ENCODE results near the gene COP1. TPM values are rescaled to one million over a fixed set of nuclear protein-coding genes. Genes with fewer than 3 reads are reported as not detected.
"Not testable (repeated sequence)": the region's sequence is repeated elsewhere in the genome, so short reads cannot be mapped to it uniquely, and the experiment has no call there.

Gene COP1
- total RNA-seq, 4 donors from 2014 or later, result 37.7 to 51.4 (median 44.8) TPM

DNA sequence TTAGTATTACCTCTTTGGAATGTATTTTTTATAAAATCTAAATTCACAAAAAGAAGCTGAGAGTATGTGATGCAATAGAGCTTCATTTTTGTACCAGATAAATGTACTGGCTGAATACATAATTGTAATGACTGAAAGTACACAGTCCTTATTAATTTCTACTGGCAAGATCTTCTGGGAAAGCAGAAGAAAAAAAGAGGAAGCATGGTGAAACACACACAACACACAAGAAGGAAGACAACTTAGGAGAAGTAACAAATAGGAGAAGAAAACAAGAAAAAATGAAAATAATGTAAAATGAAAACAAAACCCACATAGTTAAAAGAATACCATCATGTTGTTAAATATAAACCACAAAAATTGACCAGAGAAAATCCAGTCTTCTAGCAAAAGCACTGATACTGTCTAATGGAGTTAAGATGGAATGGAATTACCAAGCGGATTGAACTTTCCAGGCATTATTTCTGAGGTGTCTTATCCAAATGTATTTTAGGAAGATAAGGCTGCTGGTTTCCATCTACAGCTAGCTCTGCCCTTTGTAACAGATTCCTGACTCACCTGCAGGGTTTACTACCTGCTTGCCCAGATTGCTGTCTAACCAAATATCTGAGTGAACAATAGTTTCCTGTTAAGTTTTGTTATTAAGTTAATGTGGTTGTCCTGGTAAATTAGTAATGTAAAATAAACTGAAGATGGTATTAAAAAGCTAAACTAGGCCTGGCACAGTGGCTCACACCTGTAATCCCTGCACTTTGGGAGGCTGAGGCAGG is 4.5 kb upstream of the COP1 start:
- 93 to 100% methylated on average over 1 of the region's 1 CpG for WGBS, 2 donors (ENCODE audit: low coverage in 1 of 2)
- Histone ChIP-seq H3K4me3 (no peak overlapping the region), H3K27me3 (no peaks in the 10 kb centered on the region), H3K27ac (no peak overlapping the region), H3K36me3 (no peaks in the 10 kb centered on the region), H3K9me3 (no peaks in the 10 kb centered on the region), H3K4me1 (peaks cover 0 to 10% (median 5%) of the 10 kb centered on the region in 3 donors)
- ATAC-seq, result no peak
- TF ChIP-seq POLR2AphosphoS5 (IDR thresholded peaks at IDR 0.05) (no peak), CTCF (IDR thresholded peaks at IDR 0.05) (no peak), POLR2A (IDR thresholded peaks at IDR 0.05) (no peak), EP300 (IDR thresholded peaks at IDR 0.05) (no peak)

DNA sequence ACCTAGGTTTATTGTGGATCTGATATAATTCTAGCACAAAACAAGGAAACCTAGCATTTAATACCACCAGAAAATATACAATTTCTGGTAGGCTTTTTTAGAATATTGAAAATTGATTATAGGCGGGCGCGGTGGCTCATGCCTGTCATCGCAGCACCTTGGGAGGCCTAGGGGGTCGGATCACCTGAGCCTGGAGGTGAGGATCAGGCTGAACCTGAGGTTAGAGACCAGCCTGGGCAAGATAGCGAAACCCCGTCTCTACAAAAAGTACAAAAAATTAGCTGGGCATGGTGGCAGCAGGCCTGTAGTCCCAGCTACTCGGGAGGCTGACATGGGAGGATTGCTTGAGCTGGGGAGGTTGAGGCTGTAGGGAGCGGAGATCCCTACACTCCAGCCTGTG is 948 bp upstream of the COP1 start:
- WGBS, 2 donors (ENCODE audit: low coverage in 1 of 2), result 47 to 59% methylated on average over 7 to 9 of the region's 9 CpGs
- H3K4me1 ChIP-seq, result peaks cover 5 to 42% (median 18%) of the 10 kb centered on the region in 3 donors
- no peak for ATAC-seq
- TF ChIP-seq CTCF (IDR thresholded peaks at IDR 0.05) (no peak), POLR2A (IDR thresholded peaks at IDR 0.05) (no peak), EP300 (IDR thresholded peaks at IDR 0.05) (no peak), POLR2AphosphoS5 (IDR thresholded peaks at IDR 0.05) (no peak)
- peak overlapping the region; percentile 84 to 99 for H3K4me3 ChIP-seq
- peak overlapping the region in 3 of 4 donors; percentile 94 to 99 (median 99) for H3K27ac ChIP-seq
- H3K36me3 ChIP-seq, result no peaks in the 10 kb centered on the region
- H3K27me3 ChIP-seq, result no peaks in the 10 kb centered on the region
- no peaks in the 10 kb centered on the region for H3K9me3 ChIP-seq

- Histone ChIP-seq H3K4me3 (peak overlapping the region; percentile 84 to 99), H3K4me1 (peaks cover 5 to 56% (median 18%) of the 10 kb centered on the region in 3 donors), H3K9me3 (no peaks in the 10 kb centered on the region), H3K27me3 (no peaks in the 10 kb centered on the region), H3K27ac (peak overlapping the region; percentile 88 to 99 (median 96)), H3K36me3 (no peaks in the 10 kb centered on the region)
- whole genome bisulfite sequencing, 2 donors (ENCODE audit: low coverage in 1 of 2), result 0% methylated on average over 6 to 15 of the region's 58 CpGs
- no peak for TF ChIP-seq EP300 (IDR thresholded peaks at IDR 0.05)
- no peak for TF ChIP-seq POLR2AphosphoS5 (IDR thresholded peaks at IDR 0.05)
- no peak for TF ChIP-seq POLR2A (IDR thresholded peaks at IDR 0.05)
- TF ChIP-seq CTCF (IDR thresholded peaks at IDR 0.05), result no peak
- ATAC-seq, result peak; percentile 41
These were observed 803 bp downstream of the COP1 start for GRCh38 chr1:176206006-176206960.

GRCh38 chr1:176205332-176205914 is 1.7 kb downstream of the COP1 start:
- Histone ChIP-seq H3K27me3 (no peaks in the 10 kb centered on the region), H3K9me3 (no peaks in the 10 kb centered on the region), H3K36me3 (no peaks in the 10 kb centered on the region), H3K4me1 (peaks cover 5 to 65% (median 18%) of the 10 kb centered on the region in 3 donors), H3K4me3 (peak overlapping the region; percentile 84 to 99), H3K27ac (peak overlapping the region in 3 of 4 donors; percentile 94 to 99 (median 99))
- ATAC-seq, result no peak
- 19 to 28% methylated on average over 5 of the region's 5 CpGs for WGBS, 2 donors (ENCODE audit: low coverage in 1 of 2)
- TF ChIP-seq POLR2AphosphoS5 (IDR thresholded peaks at IDR 0.05) (no peak), EP300 (IDR thresholded peaks at IDR 0.05) (no peak), CTCF (IDR thresholded peaks at IDR 0.05) (no peak), POLR2A (IDR thresholded peaks at IDR 0.05) (no peak)

GRCh38 chr1:176204655-176205054 is 2.4 kb downstream of the COP1 start:
- peaks cover 5 to 72% (median 18%) of the 10 kb centered on the region in 3 donors for H3K4me1 ChIP-seq
- 72 to 81% methylated on average over 6 to 7 of the region's 9 CpGs for WGBS, 2 donors (ENCODE audit: low coverage in 1 of 2)
- not testable (repeated sequence) for ATAC-seq, H3K27ac ChIP-seq, H3K9me3 ChIP-seq, H3K4me3 ChIP-seq, H3K36me3 ChIP-seq, H3K27me3 ChIP-seq
